Measurements from ENCODE around the gene ALG10B. TPM values are rescaled to one million over a fixed set of nuclear protein-coding genes. Genes with fewer than 3 reads are reported as not detected.

The ALG10B gene
- total and polyA plus RNA-seq, 4 experiments from 2014 or later = 2.0 to 12.5 (median 7.5) TPM

DNA sequence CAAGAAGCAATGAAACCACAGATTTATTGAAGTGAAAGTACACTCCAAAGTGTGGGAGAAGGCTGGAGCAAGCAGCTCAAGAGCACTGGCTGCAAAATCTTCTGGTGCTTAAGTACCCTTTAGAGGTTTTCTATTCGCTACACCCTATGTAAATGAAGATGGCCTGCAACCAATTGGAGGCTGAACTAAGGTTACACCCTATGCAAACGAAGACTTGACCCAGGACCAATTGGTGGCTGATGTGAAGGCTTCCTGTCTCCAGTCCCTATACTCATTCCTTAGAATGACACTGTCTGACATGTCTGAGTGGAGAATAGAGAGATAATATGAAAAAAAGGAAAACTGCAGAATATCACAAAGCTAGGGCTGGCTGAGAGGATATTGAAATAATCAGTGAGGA is 57.2 kb downstream of the ALG10B start:
- H3K4me1 ChIP-seq (ENCODE audit: insufficient read depth, low read length) = no peaks in the 10 kb centered on the region
- H3K36me3 Mint-ChIP-seq = no peaks in the 10 kb centered on the region
- no peak overlapping the region for H3K27ac ChIP-seq (ENCODE audit: low read depth, low read length)
- H3K4me1 Mint-ChIP-seq = no peaks in the 10 kb centered on the region
- ChIA-PET CTCF (ENCODE audit: partially characterized antibody) (no interaction called here), POLR2A (ENCODE audit: partially characterized antibody) (no interaction called here)
- intact Hi-C loops (cut with micrococcal nuclease) = no loop called here
- no peaks in the 10 kb centered on the region for H3K27me3 ChIP-seq (ENCODE audit: insufficient read depth, low read length)
- H3K4me3 ChIP-seq (ENCODE audit: low read length in 2 of 2) = no peak overlapping the region
- no peak overlapping the region for H3K27ac Mint-ChIP-seq
- peaks cover 0 to 11% (median 4%) of the 10 kb centered on the region in 8 donors for H3K9me3 Mint-ChIP-seq
- H3K27me3 Mint-ChIP-seq = no peaks in the 10 kb centered on the region
- no peaks in the 10 kb centered on the region for H3K9me3 ChIP-seq (ENCODE audit: control insufficient read depth in 1 of 2, low read length in 2 of 2)
- H3K36me3 ChIP-seq (ENCODE audit: insufficient read depth, low read length) = no peaks in the 10 kb centered on the region
- no peak overlapping the region for H3K4me3 Mint-ChIP-seq
- DNase-seq = no peak

DNA sequence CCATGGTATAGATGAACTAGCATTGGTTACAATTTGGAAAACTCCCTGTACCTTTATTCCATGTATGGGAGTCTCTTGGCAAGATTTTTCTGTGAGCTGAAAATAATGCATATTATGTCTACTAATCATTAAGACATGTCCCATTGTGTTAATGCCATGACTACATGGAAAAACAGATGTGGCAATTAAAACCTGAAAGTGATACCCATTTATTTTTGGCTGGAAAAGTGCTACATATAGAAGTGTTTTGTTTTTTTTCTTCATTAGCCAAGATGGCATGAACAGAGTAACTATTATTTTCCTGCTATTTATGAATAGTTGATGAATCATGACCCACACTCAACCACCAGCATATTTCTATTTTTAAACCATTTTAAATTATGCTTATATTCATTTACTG is 58.2 kb downstream of the ALG10B start:
- H3K4me1 Mint-ChIP-seq = no peaks in the 10 kb centered on the region
- ChIA-PET CTCF (ENCODE audit: partially characterized antibody) (no interaction called here), POLR2A (ENCODE audit: partially characterized antibody) (no interaction called here)
- H3K9me3 Mint-ChIP-seq = peaks cover 0 to 12% (median 5%) of the 10 kb centered on the region in 8 donors
- H3K27ac Mint-ChIP-seq = no peak overlapping the region
- no peaks in the 10 kb centered on the region for H3K27me3 Mint-ChIP-seq
- H3K4me1 ChIP-seq (ENCODE audit: insufficient read depth, low read length) = no peaks in the 10 kb centered on the region
- intact Hi-C loops (cut with micrococcal nuclease) = no loop called here
- H3K36me3 ChIP-seq (ENCODE audit: insufficient read depth, low read length) = no peaks in the 10 kb centered on the region
- DNase-seq = no peak
- no peaks in the 10 kb centered on the region for H3K9me3 ChIP-seq (ENCODE audit: control insufficient read depth in 1 of 2, low read length in 2 of 2)
- no peaks in the 10 kb centered on the region for H3K36me3 Mint-ChIP-seq
- no peaks in the 10 kb centered on the region for H3K27me3 ChIP-seq (ENCODE audit: insufficient read depth, low read length)
- no peak overlapping the region for H3K4me3 ChIP-seq (ENCODE audit: low read length in 2 of 2)
- no peak overlapping the region for H3K27ac ChIP-seq (ENCODE audit: low read depth, low read length)
- H3K4me3 Mint-ChIP-seq = no peak overlapping the region

All from CD4-positive, alpha-beta memory T cell (primary cell).